ENCODE results near the gene GATC.
"Not testable (repeated sequence)": the region's sequence is repeated elsewhere in the genome, so short reads cannot be mapped to it uniquely, and the experiment has no call there.

The GATC gene

DNA sequence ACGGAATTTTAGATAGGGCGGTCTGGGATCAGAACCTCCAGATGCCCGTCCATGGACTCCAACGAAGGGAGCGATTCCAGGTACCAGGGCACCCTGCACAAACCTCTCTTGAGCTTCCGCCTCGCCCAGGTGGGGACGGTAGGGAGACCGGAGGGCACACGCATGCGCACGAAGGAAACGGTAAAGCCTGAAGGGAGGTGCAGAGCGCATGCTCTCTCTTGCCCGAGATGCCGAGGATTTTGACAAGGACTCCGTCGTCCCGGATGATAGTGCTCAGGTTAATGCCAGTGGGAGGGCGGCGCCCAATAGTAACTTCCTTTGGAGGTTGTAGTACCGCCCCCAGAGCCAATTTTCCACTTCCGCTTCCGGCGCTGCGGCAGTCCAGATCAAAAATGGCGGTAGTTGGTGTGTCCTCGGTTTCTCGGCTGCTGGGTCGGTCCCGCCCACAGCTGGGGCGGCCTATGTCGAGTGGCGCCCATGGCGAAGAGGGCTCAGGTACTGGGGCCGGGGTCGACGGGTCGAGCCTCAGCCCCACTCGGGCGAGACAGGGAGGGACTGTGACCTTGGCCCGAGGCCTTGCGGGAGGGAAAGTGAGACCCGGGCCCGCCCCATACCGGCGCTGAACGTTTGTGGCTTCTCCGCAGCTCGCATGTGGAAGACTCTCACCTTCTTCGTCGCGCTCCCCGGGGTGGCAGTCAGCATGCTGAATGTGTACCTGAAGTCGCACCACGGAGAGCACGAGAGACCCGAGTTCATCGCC, 8.3 kb upstream of the GATC start, which contains the start of gene COX6A1:
COX6A1 (plus strand) TSS at position 379 of the 760 bp plus-strand sequence; CDS start at position 393, 14 bp downstream.
- FAIRE-seq: no peak

DNA sequence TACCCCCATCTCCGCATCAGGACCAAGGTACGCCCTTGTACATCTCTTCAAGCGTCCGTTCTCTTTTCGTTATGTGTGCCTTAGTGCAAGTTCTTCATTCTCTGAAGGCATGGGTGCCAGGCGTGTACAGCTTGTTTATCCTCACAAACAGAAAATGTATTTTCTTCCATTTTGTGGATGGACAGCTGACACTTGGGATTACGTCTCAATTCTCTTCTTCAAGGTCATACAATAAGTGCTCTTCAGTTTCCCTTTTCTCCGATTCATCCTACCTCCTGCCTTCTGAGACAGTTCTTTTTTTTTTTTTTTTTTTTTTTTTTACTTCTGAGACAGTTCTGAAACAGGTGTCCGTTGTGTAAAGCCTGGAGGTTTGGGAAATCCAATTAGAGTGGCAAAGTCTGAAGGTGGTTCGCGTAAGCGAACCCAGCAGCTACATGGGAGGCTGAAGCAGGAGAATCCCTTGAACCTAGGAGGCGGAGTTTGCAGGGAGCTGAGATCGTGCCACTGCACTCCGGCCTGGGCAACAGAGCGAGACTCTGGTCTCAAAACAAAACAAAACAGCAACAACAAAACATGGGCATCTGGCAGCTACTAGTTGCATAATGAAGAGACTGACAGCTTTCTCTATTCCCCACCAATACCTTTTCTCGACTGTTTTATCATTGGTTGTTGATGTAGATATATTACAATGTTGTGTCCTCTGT, 7.6 kb upstream of the GATC start:
- no peak for FAIRE-seq

DNA sequence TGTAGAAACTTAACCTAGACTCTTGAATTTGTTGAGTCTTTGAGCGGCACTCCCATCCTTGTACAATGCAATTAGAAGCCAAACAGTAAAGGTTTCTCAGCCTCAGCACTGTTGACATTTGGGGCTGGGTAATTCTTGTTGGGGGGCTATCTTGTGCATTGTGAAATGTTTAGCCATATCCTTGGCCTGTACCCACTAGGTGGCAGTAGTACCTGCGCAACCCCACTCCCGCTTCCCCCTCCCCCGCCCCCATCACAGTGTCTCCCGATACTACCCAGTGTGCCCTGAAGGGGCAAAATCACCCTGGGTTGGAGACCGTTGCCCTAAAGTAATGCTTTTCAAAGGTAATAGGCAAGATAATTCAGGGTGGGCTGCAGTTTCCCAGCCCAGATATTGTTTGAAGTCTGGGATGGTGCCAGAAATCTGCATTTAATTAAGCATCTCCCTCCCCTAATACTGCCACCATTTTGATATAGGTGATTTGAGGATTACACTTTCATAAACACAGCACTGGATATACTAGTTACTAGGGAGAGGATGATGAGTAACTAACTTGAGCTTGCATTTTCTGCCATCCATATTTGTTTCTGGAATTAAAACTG, 6.5 kb upstream of the GATC start:
- no peak for FAIRE-seq

DNA sequence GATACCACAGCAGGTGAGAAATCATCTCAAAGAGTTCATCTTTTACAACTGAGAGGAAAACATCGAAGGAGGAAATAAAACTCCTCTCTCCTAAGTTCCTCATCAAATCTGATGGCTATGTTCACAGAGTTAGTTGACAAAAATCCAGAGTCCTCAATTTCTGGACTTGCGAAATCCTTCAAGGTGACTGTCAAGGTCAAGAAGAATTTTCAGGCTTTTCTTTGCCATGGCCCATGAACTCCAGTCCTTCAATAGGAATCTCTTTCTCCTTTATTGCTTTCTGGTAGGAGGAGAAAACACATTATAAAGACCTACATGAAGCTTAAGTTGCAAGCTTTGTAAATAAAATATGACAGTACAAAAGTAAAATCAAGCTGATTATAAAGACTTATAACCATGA, 1.6 kb upstream of the GATC start:
- no peak for FAIRE-seq

DNA sequence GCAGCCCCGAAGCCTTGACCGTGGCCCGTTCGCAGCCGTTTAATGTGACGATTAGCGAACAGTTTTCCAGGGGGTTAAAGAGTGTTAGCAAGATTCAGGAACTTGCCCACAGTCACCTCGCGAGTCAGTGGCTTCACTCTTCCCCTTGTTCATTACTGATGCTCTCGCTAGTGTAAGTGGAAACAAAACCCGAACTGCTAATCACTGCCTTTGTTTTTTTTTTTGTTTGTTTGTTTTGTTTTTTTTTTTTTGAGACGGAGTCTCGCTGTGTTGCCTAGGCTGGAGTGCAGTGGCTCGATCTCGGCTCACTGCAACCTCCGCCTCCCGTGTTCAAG, 567 bp downstream of the GATC start:
- FAIRE-seq: not testable (repeated sequence)

DNA sequence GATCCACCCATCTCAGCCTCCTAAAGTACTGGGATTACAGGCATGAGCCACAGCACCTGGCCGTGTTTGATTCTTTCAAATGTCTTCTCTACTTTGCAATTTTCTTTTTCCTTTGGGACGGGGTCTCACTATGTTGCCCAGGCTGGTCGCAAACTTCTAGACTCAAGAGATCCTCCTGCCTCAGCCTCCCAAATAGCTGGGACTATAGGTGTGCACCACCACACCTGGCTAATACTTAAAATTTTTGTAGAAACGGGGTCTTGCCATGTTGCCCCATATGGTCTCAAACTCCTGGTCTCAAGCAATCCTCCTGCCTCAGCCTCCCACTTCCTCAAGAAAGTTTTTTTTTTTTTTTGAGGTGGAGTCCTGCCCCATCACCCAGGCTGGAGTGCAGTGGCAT, 1.7 kb downstream of the GATC start:
- FAIRE-seq: no peak

DNA sequence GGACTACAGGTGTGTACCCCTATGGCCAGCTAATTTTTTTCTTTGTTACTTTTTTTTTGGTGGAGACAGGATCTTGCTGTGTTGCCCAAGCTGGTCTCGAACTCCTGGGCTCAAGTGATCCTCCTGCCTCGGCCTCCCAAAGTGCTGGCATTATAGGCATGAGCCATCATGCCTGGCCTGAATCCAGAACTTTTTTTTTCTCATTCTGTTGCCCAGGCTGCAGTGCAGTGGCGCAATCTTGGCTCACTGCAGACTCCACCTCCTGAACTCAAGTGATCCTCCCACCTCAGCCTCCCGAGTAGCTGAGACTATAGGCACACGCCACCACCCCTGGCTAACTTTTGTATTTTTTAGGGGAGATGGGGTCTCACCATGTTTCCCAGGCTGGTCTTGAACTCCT, 6.3 kb downstream of the GATC start:
- not testable (repeated sequence) for FAIRE-seq

DNA sequence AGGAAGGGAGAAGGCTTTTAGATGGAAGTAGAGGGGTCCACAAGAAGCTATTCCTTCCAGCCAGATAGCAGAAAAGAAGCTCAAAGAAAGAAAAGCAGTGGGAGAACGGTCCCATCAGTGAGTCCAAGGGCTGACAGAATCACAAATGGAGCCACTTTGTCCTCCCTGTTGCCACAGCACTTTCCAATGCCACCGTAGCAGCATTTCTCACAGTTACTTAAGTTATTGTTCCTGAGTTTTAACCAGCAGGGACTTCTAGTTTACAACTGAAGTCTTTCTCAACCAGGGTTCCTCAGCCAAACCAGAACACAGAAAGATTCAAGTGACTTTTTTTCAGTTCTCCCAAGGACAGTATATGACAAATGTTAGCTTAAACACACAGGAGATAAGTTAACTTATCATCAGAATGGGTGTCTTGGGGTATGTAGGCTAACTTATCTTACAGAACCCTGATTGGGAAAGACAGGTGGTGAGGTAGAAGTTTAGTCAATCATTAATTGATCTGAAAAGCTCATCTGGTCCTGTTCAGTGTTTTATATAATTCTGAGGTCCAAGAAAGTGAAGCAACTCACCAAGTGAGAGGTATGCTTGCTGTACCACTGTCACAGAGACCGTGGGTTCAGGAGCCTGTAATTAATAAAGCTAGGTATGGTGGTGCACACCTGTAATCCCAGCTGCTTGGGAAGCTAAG, 7.0 kb downstream of the GATC start:
- FAIRE-seq: no peak

DNA sequence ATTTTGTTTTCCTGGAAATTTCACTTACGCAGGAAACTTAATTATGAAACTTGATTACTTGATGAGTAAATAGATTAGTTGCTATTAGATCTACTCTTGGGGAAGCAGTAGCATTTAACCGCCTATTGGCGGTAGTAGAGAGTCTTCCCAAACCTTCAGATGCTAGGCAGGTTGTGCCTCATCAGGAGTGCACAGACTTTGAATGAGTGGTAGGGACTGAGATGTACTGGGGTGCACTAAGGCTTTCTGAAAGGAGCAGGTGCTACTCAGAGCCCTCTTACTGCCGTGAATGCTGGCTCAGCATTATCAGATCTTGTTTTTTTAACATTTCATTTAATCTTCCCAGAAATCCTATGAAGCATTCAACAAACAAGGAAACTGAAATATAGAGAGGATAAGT, 7.7 kb downstream of the GATC start:
- FAIRE-seq: no peak

DNA sequence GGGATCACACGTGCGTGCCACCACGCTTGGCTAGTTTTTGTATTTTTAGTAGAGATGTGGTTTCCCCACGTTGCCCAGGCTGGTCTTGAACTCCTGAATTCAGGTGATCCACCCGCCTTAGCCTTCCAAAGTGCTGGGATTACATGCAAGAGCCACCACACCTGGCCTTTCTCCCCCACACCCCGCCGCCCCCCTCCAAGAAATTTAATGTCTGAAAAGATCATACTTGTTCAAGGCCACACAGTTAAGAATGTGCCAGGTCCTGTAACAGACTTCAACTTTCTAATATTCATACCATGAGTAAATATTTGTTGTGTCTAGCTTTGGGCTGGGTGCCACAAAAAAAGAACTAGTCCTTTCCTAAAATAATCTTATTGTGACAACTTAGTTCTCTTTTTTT, 9.1 kb downstream of the GATC start:
- no peak for FAIRE-seq

DNA sequence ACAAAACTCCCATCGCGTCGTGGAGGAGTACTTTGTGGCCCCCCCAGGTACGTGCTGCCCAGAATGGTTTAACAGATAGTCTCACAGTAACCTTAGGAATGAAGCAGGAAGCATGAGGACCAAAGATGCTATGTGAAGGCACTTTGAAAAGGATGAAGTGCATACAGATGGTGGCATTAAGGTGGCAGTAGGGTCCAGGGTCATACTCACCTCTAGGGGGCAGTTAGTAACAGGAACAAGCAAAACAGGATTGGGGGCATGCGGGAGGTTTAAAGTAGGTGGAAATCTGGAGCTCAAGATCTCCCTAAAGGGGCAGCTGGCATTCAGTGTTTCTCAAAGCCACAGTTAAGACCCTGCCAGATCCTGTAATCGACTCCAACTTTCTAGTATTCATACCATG, 10.9 kb downstream of the GATC start:
- FAIRE-seq: no peak

DNA sequence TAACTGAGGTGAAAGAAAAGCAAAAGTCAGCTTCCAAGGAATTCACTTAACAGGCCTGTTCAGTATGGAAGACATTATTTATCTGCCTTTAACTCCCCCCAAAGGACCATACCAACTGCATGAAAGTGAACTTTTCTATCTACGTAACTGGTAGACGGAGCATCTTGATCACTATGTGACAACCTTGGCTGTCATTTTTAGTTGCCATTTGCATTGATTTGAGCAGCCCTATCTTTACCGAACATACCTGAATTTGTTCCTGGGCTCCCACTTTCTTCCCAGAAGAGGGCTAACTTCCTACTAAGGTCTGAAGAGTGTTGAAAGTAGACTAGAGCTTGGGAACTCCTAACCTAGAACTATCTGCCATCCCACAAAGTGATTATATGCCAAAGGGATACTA, 13.9 kb downstream of the GATC start:
- FAIRE-seq: no peak

DNA sequence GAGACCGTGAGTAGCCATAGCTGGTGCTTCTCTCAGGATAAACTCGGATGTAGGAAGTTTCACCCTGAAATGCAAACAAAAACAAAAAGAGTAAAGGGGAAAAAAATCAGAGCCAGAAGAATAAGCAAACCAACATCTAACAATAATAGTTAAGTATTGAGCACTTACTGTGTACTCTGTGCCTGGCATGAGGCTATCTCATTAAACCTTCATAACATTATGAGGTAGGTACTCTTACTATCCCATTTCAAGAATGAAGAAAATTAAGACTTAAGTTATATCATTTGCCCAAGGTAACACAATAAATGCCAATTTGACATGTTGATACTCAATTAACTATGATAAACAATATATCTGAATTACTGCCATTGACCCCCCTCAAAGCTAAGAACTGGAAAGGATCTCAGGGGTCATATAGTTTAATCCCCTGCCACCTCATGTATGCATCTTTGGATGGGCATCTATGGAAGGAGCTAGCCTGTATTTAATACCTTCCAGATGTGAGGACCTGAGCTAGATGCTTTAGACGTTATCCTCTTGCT, 15.9 kb downstream of the GATC start:
- no peak for FAIRE-seq

DNA sequence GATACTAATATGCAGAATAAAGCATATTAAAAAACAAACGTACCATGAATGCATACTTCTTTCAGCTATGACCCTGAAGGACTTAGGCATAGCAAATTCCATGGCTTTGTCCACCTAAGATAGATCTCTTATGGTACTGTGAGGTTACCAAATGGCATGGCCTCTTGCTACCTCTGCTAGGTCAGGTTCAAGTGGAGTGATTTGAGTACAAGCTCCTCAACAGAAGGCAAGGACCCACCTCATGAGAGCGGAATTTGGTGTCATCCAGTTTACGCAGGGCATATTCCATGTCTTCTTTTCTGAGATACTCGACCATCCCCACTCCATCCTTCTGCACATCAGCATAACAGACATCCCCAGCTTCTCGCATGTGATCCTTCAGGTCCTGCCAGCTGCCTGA, 17.5 kb downstream of the GATC start:
- FAIRE-seq: no peak

DNA sequence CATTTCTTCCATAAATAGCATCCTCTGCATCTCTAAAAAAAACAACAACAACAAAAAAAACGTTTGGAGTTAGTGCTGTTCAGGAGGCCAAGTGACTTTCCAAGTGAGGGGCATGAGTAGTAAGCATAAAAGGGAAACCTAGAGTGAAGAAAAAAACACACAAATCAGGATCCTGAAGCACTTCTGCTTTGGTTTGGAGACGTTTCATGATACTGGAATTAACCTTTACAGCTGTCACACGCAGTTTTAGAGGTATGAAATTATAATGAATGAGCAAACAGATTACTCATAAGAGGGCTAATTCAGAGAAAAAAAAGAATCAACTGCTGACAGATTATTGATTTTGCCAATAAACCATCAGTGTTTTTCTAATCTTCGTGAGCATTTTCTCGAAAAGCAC, 19.5 kb downstream of the GATC start:
- FAIRE-seq: no peak

DNA sequence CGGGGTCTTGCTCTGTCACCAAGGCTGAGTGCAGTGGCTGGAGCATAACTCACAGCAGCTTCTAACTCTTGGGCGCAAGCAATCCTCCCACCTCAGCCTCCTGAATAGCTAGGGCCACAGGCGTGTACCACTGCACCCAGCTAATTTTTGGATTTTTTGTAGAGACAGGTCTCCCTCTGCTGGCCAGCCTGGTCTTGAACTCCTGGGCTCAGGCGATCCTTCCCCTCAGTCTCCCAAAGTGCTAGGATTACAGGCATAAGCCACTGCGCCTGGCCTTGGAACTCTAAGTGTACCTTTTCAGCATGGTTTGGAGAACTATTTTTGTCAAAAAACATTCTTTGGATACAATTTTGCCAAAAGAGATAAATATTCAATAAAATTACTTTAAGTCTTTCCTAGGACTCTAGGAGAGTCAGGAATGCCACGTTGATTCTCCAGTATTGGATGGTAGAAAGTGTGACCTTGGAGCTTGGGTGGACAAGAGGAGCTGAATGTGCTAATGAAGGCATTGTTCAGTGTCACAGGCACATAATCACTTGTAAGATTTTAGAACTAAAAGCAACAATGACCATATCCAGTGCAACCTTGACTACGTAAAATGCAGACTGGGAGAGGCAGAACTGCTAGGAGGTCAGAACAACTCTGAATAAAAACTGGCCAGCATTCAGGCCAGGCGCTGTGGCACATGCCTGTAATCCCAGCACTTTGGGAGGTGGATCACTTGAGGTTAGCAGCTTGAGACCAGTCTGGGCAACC, 20.5 kb downstream of the GATC start:
- no peak for FAIRE-seq

DNA sequence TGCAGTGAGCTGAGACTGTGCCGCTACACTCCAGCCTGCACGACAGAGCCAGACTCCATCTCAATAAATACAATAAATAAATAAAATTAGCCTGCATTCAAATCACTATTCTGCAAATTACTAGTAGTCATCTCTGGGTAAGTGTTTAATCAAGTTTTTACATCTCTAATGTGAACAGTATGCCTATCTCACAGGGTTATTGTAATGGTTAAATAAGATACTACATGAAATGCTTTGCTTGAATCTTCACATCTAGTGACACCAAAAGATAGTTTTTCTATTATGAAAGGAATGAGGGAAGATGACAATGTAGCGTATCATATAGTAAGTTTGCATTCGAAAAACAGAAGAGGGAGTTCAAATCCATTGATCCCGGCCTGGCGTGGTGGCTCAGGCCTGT, 21.2 kb downstream of the GATC start:
- FAIRE-seq: no peak

DNA sequence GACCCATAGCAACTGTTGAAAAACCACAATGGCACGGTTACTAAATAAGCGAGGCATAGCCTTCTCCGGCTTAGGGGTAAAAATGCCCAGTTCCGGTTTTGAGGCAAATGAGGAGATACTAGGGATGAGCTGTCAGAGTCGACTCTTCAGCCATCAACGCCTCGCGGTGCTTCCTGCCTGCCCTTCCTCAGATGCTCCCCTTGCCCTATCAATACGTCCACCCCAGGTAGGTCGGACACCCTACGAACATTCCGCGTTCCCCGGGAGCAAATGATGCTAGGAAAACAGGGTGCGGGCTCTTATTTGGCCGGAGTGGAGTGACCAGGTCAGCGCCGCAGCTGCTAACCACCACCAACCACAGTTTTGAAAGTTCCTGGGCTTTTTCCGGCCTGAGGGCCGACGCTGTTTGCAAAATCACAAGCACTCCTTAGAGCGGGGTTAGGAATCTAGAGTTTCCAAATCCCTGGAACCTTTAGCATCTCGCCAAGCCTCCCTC, 22.1 kb downstream of the GATC start:
- no peak for FAIRE-seq

DNA sequence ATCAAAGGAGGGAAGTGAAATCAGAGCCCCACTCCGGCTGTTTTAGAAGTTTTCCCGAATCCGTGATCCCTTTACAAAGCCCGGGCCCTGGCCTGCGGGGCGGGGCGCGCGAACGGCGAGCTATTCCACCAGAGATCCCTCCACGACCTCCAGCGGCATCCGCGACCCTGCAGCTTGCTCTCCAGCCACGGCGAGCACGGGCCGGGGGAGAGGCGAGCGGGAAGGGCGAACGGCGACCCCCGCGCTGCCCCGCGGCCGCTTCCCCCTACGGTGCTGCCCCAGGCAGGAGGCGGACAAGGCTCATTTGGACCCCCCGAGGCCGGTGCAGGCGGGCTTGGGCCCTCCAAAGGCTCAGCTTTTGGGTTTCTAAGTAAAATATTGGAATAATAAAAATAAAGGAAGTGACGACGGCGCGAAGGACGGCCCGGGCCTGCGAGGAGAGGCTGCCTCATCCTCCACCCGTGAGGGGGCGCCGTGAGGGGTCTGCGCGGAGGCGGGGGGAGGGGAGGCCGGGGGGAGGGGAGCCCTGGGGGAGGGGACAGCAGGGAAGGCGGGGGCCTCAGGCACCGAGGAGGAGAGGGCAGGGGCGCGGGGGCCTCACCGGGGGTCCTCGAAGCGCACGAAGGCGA, 22.7 kb downstream of the GATC start:
- FAIRE-seq: no peak

DNA sequence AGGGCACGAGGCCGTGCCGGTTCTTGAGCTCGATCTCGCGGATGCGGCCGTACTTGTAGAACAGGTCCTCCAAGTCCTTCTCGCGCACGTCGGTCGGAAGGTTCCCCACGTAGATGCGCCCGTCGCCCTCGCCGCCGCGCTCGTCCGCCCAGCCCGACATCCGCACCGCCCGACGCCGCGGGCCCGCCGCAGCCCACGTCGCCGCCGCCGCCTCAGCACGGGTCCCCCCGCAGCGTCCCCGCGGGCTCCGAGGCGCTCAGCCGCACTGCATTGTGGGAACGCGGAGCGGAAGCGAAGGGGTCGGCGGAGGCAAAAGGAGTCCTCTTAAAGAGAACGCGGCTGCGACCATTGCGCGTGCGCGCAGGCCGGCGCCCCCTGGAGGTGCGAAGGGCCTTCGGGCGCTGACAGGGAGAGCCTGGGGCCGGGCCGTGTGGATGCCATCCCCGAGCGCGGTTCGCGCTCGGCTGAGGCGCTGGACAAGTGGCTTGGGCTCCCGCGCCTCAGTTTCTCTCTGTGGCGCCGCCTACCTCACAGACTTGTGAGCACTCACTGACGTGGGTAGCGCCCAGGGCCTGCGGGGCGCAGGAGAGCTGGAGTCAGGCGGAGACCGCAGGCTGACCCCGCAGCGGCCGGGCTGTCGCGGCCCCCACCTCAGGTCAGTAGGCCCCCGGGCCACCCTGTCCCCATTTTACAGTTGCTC, 23.4 kb downstream of the GATC start, which contains the start of gene SRSF9:
SRSF9 (minus strand) TSS at position 299 of the 700 bp plus-strand sequence; CDS start at position 160, 139 bp downstream.
- no peak for FAIRE-seq

DNA sequence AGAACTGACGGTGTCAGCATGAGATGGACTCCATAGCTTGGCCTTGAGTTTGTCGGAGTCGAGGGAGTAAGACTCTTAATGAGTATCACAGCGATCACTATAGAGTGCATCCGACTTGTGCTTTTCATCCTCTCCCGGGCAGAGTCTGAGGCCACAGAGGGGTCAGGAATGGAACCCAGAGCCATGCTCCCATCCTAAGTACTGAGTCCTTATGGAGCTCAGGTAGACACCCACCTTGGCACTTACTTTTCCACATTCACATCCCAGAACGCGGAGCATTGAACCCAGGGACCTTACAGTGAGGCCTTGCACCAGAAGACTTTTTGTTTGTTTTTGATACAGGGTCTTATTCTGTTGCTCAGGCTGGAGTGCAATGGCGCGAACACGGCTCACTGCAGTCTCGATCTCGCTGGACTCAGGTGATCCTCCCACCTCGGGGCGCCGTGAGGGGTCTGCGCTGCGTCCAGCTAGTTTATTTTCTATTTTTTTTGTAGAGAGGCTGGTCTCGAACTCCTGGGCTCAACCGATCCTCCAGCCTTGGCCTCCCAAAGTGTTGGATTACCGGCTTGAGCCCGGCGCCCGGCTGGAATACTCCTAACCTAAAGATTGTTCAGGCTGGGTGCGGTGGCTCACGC, 24.0 kb downstream of the GATC start:
- no peak for FAIRE-seq
